Fibroblast of lung (primary cell): ENCODE results near the gene CFAP206. TPM values are rescaled to one million over a fixed set of nuclear protein-coding genes. Genes with fewer than 3 reads are reported as not detected.
"Not testable (repeated sequence)": the region's sequence is repeated elsewhere in the genome, so short reads cannot be mapped to it uniquely, and the experiment has no call there.

Experiments used
- DNase-seq, 2 donors: peaks; one replicate each; pipeline versions ENCODE4 v3.0.0 to v3.0.0-alpha.2; 2010; ENCODE audit warnings: low read depth in 2 of 2
- H2AFZ ChIP-seq: 2 replicates; pipeline ENCODE4 v1.5.1; 2012; ENCODE audit warnings: low read length, control low read depth, inconsistent platforms
- H3K27ac ChIP-seq: 2 replicates; pipeline ENCODE4 v1.5.1; 2011; ENCODE audit warnings: low read length, control low read depth; ENCODE audit not compliant: insufficient read depth
- H3K27me3 ChIP-seq: 2 replicates; pipeline ENCODE4 v1.5.1; 2011; ENCODE audit warnings: mild to moderate bottlenecking, low read length; ENCODE audit not compliant: control insufficient read depth, insufficient read depth
- H3K36me3 ChIP-seq: 2 replicates; pipeline ENCODE4 v1.5.1; 2011; ENCODE audit warnings: low read length; ENCODE audit not compliant: control insufficient read depth, insufficient read depth
- H3K4me1 ChIP-seq: 2 replicates; pipeline ENCODE4 v1.5.1; 2011; ENCODE audit warnings: low read length; ENCODE audit not compliant: control insufficient read depth, insufficient read depth; ENCODE audit errors: extremely low read depth
- H3K4me2 ChIP-seq: 2 replicates; pipeline ENCODE4 v1.5.1; 2011; ENCODE audit warnings: low read length, control low read depth; ENCODE audit not compliant: insufficient read depth; ENCODE audit errors: extremely low read depth
- H3K4me3 ChIP-seq, 4 experiments: fragments of 200-600 bp in 1 of 4; sonication (generic) in 1 of 4; replicated peaks in 1 of 4; 2 replicates each; pipeline ENCODE4 v1.5.1; 2011 to 2016; ENCODE audit warnings: low read length in 4 of 4, low read depth in 3 of 4, mild to moderate bottlenecking in 3 of 4, control low read depth in 2 of 4, inconsistent platforms in 1 of 4, mixed read lengths in 1 of 4; ENCODE audit not compliant: insufficient read depth in 1 of 4; ENCODE audit errors: control extremely low read depth in 1 of 4
- H3K79me2 ChIP-seq: 2 replicates; pipeline ENCODE4 v1.5.1; 2012; ENCODE audit warnings: mild to moderate bottlenecking, low read length, inconsistent platforms; ENCODE audit not compliant: control insufficient read depth, insufficient read depth
- H3K9ac ChIP-seq: 2 replicates; pipeline ENCODE4 v1.5.1; 2011; ENCODE audit warnings: mild to moderate bottlenecking, low read length, control low read depth; ENCODE audit not compliant: insufficient read depth
- H3K9me3 ChIP-seq: 2 replicates; pipeline ENCODE4 v1.5.1; 2012; ENCODE audit warnings: low read depth, low read length; ENCODE audit not compliant: control insufficient read depth, insufficient read depth
- H4K20me1 ChIP-seq: 2 replicates; pipeline ENCODE4 v1.5.1; 2011; ENCODE audit warnings: low read length; ENCODE audit not compliant: control insufficient read depth, insufficient read depth; ENCODE audit errors: extremely low read depth
- EZH2 ChIP-seq: IDR thresholded peaks from 2 replicates; pipeline ENCODE4 v1.5.1; 2012; ENCODE audit warnings: low read length, control low read depth, mild to moderate bottlenecking; ENCODE audit errors: missing control alignments
- polyA plus RNA-seq, 2 donors: library from polyadenylated mRNA; depleted of rRNA in 1 of 2; stranded (reverse) in 1 of 2; unstranded in 1 of 2; fragments of >200 nt; gene quantifications; 2 replicates each; pipeline ENCODE4 v1.2.1, GENCODE V29; 2011 to 2012; ENCODE audit warnings: missing spikeins in 1 of 2
- total RNA-seq: library from RNA; depleted of rRNA; stranded (reverse); fragments of >200 nt; gene quantifications from 2 replicates; pipeline ENCODE4 v1.2.1, GENCODE V29; 2014
- TF ChIP-seq, protein P1 (sequence below), 2 donors: IDR thresholded peaks in 1 of 2; conservative IDR thresholded peaks in 1 of 2; 1 replicate in 1 of 2; 2 replicates in 1 of 2; pipeline ENCODE4 v1.5.1; 2011 to 2012; ENCODE audit warnings: low read length in 2 of 2, control low read depth in 1 of 2, inconsistent platforms in 1 of 2, low read depth in 1 of 2, mild to moderate bottlenecking in 1 of 2

Gene CFAP206
- total and polyA plus RNA-seq, 2 donors (not counting 1 experiment from before 2014, with no cell fraction given): under 0.01 to 0.26 TPM

- no peaks in the 10 kb centered on the region for H3K27me3 ChIP-seq
- no peak overlapping the region for H3K9ac ChIP-seq
- H3K4me3 ChIP-seq: no peak overlapping the region
- no peak overlapping the region for H3K4me2 ChIP-seq
- no peak for TF ChIP-seq EZH2
- TF ChIP-seq, protein P1, sequence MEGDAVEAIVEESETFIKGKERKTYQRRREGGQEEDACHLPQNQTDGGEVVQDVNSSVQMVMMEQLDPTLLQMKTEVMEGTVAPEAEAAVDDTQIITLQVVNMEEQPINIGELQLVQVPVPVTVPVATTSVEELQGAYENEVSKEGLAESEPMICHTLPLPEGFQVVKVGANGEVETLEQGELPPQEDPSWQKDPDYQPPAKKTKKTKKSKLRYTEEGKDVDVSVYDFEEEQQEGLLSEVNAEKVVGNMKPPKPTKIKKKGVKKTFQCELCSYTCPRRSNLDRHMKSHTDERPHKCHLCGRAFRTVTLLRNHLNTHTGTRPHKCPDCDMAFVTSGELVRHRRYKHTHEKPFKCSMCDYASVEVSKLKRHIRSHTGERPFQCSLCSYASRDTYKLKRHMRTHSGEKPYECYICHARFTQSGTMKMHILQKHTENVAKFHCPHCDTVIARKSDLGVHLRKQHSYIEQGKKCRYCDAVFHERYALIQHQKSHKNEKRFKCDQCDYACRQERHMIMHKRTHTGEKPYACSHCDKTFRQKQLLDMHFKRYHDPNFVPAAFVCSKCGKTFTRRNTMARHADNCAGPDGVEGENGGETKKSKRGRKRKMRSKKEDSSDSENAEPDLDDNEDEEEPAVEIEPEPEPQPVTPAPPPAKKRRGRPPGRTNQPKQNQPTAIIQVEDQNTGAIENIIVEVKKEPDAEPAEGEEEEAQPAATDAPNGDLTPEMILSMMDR (conservative IDR thresholded peaks at IDR 0.05 in 1 of 2, IDR thresholded peaks at IDR 0.05 in 1 of 2; ENCODE audit: low read depth in 1 of 2, low read length in 2 of 2): no peak
- peak; percentile 2 to 41 for DNase-seq
- H3K4me1 ChIP-seq: no peaks in the 10 kb centered on the region
- no peaks in the 10 kb centered on the region for H3K79me2 ChIP-seq
- H3K27ac ChIP-seq: no peak overlapping the region
- H3K36me3 ChIP-seq: peaks cover 1% of the 10 kb centered on the region
- H3K9me3 ChIP-seq: no peaks in the 10 kb centered on the region
- H4K20me1 ChIP-seq: no peaks in the 10 kb centered on the region
- no peak overlapping the region for H2AFZ ChIP-seq
Observed at GRCh38 chr6:87487555-87487954, 79.8 kb downstream of the CFAP206 start.

DNA sequence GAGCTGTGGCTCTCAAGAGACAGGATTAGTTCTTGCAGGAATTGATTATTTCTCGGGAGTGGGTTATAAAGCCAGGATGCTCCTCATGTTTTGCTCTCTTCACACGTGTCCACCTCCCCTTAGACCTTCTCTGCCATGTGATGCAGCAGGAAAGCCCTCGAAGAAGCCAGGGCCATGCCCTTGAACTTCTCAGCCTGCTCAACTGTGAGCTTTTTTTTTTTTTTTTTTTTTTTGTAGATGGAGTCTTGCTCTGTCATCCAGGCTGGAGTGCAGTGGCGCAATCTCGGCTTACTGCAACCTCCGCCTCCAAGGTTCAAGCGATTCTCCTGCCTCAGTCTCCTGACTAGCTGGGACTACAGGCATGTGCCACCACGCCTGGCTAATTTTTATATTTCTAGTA is 81.6 kb downstream of the CFAP206 start:
- H3K36me3 ChIP-seq, H4K20me1 ChIP-seq, H3K79me2 ChIP-seq, H3K4me2 ChIP-seq, H3K4me1 ChIP-seq, H3K4me3 ChIP-seq, H3K27ac ChIP-seq, H3K9ac ChIP-seq, DNase-seq, H2AFZ ChIP-seq, H3K27me3 ChIP-seq, H3K9me3 ChIP-seq: not testable (repeated sequence)

DNA sequence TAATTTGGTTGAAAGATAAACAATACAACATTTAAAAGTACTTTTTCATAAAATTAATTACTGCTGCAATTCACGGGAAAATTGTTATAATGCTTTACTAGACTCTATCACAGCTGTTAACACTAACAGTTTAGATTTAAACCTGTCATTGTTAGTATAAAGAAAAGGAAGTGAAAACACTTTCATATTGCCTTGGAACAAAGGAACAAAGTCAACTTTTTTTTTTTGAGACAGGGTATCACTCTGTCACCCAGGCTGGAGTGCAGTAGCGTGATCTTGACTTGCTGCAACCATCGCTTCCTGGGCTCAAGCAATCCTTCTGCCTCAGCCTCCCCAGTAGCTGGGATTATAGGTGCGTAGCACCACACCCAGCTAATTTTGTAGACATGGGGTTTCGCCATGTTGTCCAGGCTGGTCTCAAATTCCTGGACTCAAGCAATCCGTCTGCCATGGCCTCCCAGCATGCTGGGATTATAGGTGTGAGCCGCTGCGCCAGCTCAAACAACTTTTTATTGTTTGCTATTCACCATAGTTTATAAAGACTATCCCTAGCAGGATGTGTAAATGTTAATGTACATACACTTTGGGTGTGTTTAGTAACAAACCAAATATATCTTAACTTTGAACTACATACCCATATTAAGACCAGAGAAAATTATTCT is 87.1 kb downstream of the CFAP206 start:
- Histone ChIP-seq H3K4me1 (no peaks in the 10 kb centered on the region), H3K27me3 (no peaks in the 10 kb centered on the region), H3K9me3 (no peaks in the 10 kb centered on the region), H3K4me3 (no peak overlapping the region), H2AFZ (no peak overlapping the region), H3K4me2 (no peak overlapping the region), H3K9ac (no peak overlapping the region), H3K27ac (no peak overlapping the region), H3K79me2 (no peaks in the 10 kb centered on the region), H3K36me3 (no peaks in the 10 kb centered on the region), H4K20me1 (no peaks in the 10 kb centered on the region)
- TF ChIP-seq, protein P1 (conservative IDR thresholded peaks at IDR 0.05 in 1 of 2, IDR thresholded peaks at IDR 0.05 in 1 of 2; ENCODE audit: low read depth in 1 of 2, low read length in 2 of 2): no peak
- no peak for TF ChIP-seq EZH2
- DNase-seq: no peak
